Coronary artery (tissue), 2 donors: ENCODE results near the gene GMPPB.

Experiments
- DNase-seq: peaks from one replicate; pipeline ENCODE4 v3.0.0-alpha.2; 2017; ENCODE audit warnings: low spot score
- H3K27ac ChIP-seq, 2 donors: fragments of 200-600 bp; sonication (generic); one replicate each; pipeline ENCODE4 v1.5.1; 2016 to 2019
- H3K4me3 ChIP-seq: fragments of 200-600 bp; sonication (generic); 2 replicates; pipeline ENCODE4 v1.5.1; 2016; ENCODE audit warnings: mild to moderate bottlenecking, moderate library complexity
- TF ChIP-seq, protein P1 (sequence below): fragments of 200-600 bp; sonication (generic); IDR thresholded peaks from one replicate; pipeline ENCODE4 v1.5.1; 2019; ENCODE audit warnings: antibody characterized with exemption

The GMPPB gene

GRCh38 chr3:49729966-49730609 is 6.3 kb upstream of the GMPPB start:
- no peak for DNase-seq
- Histone ChIP-seq H3K27ac (no peak overlapping the region), H3K4me3 (no peak overlapping the region)
- TF ChIP-seq, protein P1, sequence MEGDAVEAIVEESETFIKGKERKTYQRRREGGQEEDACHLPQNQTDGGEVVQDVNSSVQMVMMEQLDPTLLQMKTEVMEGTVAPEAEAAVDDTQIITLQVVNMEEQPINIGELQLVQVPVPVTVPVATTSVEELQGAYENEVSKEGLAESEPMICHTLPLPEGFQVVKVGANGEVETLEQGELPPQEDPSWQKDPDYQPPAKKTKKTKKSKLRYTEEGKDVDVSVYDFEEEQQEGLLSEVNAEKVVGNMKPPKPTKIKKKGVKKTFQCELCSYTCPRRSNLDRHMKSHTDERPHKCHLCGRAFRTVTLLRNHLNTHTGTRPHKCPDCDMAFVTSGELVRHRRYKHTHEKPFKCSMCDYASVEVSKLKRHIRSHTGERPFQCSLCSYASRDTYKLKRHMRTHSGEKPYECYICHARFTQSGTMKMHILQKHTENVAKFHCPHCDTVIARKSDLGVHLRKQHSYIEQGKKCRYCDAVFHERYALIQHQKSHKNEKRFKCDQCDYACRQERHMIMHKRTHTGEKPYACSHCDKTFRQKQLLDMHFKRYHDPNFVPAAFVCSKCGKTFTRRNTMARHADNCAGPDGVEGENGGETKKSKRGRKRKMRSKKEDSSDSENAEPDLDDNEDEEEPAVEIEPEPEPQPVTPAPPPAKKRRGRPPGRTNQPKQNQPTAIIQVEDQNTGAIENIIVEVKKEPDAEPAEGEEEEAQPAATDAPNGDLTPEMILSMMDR = no peak

GRCh38 chr3:49727924-49728361 is 4.2 kb upstream of the GMPPB start:
- TF ChIP-seq, protein P1 = no peak
- Histone ChIP-seq H3K27ac (no peak overlapping the region), H3K4me3 (no peak overlapping the region)
- DNase-seq = no peak

DNA sequence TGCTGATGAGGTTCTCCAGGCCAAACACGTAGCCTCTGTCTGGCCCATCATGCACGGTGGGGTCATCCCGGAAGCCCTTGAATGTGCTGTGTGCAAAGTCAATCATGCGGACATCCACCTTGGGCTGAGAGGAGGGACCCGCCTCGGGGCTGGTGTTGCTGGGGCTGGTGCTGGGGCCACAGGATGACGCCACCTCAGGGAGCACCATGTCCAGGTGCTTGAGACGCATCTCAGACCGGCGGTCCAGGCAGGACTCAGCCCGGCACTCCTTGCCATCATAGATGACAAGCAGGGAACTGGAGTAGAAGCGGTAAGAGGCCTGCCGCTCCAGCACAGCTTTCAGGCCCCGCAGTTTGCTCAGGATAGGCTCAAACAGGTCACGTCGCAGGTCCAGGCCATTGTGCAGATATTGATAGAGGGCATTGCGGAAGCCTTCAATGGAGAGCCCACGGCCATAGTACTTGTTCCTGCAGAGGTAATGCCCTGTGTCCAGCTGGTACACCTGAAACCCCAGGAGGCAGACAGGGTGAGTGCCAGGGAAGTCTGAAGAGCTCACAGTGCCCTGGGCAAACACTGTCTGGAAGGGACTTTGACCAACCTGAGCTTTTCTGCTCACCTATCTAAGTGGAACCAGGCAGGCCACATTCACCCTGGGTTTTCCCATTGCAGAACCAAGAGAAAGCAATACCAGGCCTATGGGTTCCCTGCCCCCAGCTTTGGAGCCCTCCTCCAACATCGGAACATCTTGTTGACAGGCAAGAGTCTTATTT is 3.6 kb upstream of the GMPPB start:
- Histone ChIP-seq H3K27ac (no peak overlapping the region), H3K4me3 (no peak overlapping the region)
- no peak for DNase-seq
- TF ChIP-seq, protein P1 = no peak

- DNase-seq = no peak
- TF ChIP-seq, protein P1 = no peak
- Histone ChIP-seq H3K4me3 (no peak overlapping the region), H3K27ac (peak overlapping the region in 1 of 2 donors; percentile 97)
These were observed 2.3 kb upstream of the GMPPB start for GRCh38 chr3:49725906-49726681.

DNA sequence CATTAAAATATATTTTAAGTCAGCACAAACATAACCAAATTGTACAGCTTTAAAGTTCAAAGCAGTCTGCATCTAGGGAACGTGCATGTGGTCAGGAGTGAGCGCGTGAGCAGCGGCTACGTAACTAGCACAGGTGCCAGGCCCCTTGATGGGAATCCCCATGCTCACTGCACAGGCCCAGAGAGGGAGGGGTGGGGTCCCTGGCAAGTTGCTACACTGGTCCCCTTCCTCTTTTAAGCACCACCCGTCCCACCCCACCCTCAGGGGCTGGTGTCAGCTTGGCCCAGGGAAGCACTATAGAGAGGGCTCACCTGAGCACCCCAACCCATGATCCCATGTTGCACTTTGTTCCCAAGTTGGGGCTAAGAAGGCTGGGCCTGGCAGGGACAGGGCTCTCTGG is 835 bp upstream of the GMPPB start:
- H3K27ac ChIP-seq = peak overlapping the region; percentile 71 to 97
- TF ChIP-seq, protein P1 = no peak
- peak; percentile 75 for DNase-seq
- H3K4me3 ChIP-seq = peak overlapping the region; percentile 99

GRCh38 chr3:49723296-49723627 is 489 bp downstream of the GMPPB start:
- peak overlapping the region; percentile 87 to 97 for H3K27ac ChIP-seq
- peak; percentile 81 for DNase-seq
- TF ChIP-seq, protein P1 = no peak
- H3K4me3 ChIP-seq = peak overlapping the region; percentile 99
